GM18508 (cell line): ENCODE results near the gene MSRB2.
A peak's percentile ranks its signal among the peaks of the same experiment; 100 is the strongest.
"Not testable (repeated sequence)": the region's sequence is repeated elsewhere in the genome, so short reads cannot be mapped to it uniquely, and the experiment has no call there.

Experiments used
- ATAC-seq: cut with Tn5 transposase; IDR thresholded peaks from one replicate; pipeline ENCODE4 v1.9.1; 2021; ENCODE audit warnings: moderate number of reproducible peaks; ENCODE audit not compliant: insufficient read depth, unreplicated experiment

The MSRB2 gene

DNA sequence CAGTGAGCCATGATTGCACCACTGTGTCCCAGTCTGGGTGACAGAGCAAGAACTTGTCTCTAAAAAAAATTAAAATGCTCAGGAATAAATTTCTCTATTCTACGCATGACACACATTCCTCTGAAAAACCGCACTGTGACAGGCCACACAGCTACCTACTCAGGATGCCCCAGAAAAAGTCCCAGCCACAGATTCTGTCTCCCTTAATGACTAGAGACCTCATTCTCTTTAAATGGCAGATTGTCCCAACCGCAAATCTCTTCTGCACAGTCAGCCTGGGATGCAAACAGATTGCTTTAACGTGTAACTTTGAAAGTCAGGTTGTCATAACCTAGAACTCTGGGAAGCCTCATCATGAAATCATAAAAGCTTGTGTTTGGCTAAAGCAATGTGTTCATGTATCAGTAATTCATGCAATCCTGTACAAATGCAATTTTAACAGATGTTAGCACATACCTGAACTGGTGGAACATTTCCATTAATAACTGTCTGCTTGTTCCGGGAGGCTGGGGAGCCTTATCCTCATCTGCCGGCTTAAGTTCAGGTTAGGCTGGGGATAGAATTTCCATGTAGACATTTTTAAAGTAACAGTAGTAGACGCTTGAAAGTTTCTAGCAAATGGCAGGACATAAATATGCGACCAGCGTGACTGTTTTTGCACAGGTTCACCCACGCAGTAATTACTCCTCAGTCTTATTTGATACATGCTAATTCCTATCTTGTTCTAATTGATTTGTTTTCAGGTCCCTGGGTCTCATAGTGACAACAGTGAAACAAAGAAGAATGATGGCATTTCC lies 26.2 kb upstream of the MSRB2 start:
- ATAC-seq = no peak

DNA sequence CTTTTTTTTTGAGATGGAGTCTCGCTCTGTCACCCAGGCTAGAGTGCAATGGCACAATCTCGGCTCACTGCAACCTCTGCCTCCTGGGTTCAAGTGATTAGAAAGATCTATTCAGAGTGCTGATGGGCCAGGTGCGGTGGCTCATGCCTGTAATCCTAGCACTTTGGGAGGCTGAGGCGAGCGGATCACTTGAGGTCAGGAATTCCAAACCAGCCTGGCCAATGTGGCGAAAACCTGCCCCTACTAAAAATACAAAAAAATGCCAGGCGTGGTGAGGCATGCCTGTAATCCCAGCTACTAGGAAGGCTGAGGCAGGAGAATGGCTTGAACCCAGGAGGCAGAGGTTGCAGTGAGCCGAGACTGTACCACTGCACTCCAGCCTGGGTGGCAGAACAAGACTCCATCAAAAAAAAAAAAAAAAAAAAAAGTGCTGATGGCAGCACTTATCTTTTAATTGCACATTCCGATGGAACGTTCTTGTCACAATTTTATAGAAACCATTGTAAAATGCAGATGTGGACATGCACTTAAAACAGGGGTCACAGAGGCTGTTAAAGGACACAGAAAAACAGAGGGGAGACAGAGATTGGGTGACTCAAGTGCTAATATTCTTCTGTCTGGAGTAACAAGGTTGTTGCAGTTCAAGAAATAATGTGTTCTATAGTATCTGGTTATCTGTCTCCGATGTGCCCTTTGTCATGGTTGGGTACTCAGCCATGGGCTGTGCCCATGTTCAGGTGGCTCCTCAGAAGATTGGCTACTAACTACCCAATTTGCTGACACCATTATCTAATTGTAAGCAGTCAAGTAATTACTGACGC lies 25.1 kb upstream of the MSRB2 start:
- not testable (repeated sequence) for ATAC-seq

DNA sequence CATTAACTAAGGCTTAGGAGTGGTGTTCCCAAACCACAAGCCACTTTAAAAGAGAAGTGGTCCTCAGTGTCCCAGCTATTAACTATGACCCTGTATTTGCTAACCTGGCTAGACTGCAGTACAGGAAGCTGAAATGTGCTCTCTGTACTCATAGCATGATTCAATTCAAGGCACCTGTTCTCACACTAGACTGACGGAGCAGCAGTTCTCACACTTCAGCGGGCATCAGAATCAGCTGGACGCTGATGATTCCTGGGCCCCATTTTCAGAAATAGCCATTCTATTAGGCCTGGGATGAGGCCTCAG lies 24.5 kb upstream of the MSRB2 start:
- ATAC-seq = no peak

DNA sequence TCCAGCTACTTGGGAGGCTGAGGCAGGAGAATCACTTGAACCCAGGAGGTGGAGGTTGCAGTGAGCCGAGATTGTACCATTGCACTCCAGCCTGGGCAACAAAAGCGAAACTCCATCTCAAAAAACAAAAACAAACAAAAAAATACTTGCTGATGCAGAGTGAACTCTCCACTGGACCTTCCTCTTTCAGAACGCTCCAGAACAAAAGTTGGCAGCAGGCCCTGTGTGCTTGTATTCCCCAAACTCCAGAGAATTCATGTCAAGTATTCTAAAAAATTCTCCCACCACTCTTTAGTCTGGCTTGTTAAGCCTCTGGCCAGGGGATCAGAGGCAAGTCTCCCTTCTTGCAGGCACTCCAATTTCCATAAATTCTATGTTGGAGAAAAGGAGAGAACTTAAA lies 22.8 kb upstream of the MSRB2 start:
- ATAC-seq = not testable (repeated sequence)

DNA sequence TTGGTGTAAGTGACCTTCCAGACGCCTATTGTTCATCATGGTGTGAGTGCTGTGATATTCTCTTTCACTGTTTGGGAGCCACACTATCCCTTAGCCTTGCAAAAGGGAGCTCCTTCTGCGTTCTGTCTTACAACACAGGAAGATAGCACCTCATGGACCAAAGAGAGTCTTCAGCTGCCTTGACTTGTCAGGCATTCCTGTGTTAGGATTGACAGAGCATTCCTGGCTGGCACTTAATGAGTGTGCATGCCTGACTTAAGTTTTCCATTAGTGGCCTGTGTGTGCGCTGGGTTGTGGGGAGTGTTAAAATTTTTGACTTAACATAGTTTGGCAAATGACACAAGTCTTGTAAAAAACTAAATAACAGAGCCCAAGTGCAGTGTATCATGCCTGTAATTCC lies 21.9 kb upstream of the MSRB2 start:
- ATAC-seq = no peak

DNA sequence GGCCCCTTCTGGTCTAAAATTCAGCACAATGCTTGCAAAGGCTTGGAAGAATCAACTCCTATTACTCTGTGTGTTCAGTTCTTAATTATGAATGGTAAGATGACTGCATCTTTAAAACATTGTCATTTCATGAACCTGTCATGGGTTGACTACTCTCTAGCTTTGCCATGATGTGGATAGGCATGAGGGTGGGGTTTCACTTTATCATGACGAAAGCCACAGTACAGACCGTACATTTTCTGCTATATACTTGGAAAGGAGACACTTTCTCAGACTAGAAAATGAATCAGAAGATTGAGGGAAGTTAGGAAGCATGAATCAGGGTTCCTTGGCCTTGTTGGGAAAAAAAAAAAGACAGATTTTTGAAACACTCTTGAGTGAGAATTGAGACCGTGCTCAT lies 19.7 kb upstream of the MSRB2 start:
- ATAC-seq = no peak

DNA sequence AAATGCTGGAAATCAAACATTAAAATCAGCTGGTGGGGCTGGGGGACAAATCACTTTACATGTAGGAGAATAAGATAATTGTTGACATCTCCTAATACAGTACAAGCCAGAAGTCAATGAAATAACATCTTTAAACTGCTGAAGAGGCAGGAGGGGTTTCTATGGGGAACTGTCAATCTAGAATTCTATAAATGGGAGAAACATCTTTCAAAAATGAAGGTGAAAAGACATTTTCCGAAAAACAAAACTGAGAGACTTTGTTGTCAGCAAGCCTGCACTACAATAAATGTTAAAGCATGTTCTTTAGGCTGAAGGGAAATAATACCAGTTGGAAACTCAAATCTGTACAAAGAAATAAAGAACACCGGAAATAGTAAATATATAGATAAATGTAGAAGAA lies 17.3 kb upstream of the MSRB2 start:
- no peak for ATAC-seq

DNA sequence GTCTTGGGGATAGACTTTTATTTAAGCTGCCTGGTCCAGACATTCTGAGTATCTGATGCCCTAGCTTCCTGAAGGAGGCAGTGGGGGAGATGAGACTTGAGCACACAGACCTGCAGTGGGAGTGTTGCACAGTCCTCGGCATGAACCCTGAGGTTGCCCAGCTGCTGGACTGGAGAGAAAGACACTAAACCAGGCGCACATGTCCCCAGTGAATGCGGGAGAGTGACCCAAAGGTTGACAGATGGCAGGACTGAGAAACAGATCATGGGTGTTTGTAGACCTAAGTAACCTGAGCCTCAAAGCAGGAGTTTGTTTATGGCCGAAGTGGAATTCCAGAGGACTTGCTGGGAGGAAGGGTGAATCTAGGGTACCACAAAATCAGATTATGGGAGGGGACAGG lies 15.7 kb upstream of the MSRB2 start:
- ATAC-seq = no peak

DNA sequence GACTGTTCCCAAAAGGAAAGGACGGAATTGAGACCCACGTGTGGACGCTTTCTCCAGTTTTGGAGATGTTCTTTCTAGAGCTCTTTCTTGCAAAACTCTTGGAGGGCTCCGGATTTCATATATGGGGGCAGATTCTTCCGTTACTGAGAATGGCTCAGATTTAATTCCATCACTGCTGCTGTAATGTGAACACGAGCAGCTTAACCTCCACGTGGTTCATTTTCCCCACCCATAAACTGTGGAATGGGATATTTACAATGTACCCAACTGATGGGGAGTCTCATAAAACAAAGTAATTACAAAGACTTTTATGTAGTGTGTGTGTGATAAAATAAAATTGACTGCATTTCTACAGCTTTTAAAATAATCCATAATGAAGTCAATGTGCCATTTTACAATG lies 15.1 kb upstream of the MSRB2 start:
- no peak for ATAC-seq

DNA sequence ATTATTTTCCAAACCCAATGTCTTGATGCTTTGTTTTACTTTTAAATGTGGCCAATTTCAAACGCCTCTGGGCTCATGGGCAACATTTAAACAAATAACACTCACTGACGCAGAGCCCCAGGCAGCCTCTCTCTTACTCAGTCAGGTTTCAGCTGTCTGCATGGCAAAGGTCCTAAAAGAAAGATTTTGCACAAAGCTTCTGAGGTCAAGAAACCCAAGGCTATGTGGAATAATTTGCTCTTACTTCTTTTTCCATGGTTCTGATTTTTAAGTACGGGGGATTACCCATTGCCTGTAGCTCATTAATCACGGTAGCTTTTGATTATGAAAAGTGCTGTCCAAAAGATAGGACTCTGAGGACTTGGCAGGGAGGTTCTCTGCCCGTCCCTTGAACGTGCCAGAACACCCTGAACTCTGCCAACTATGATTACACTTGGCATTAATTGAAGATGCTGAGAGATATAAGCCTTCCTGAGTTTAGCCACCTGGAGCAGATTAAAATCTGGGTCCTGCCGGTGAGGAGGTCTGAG lies 14.1 kb upstream of the MSRB2 start:
- no peak for ATAC-seq

DNA sequence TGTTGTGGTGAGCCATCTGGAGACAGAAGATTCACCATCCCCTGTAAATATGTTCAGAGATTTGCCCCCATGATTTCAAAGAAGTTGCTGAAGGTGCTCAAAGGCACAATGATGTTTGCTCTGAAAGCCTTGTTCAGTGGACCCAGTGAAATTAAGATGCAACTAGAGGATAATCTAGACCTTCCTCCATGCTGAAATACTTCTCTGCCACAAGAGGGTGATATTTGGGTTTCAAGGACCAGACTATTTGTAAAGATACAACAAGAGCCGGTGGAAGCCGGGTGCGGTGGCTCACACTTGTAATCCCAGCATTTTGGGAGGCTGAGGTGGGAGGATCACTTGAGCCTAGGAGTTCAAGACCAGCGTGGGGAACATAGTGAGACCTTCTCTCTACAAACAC lies 13.5 kb upstream of the MSRB2 start:
- ATAC-seq = no peak

DNA sequence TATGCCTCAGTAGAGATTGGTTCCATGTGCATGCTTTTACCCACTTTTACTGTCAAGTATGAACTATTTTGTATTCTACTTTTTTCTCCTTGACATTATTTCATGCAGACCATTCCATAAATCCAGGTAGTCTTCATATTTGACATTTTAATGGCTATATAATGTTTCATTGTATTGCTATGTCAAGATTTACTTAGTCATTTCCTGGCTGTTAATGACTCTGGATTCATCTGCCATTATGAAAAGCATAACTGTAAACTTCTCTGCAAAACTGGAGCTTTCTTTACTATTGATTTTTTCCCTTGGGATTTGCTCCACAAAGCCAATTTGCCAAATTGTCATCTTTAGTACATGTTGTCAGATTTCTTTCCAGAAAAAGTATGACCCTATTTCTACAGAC lies 6.8 kb upstream of the MSRB2 start:
- ATAC-seq = no peak

DNA sequence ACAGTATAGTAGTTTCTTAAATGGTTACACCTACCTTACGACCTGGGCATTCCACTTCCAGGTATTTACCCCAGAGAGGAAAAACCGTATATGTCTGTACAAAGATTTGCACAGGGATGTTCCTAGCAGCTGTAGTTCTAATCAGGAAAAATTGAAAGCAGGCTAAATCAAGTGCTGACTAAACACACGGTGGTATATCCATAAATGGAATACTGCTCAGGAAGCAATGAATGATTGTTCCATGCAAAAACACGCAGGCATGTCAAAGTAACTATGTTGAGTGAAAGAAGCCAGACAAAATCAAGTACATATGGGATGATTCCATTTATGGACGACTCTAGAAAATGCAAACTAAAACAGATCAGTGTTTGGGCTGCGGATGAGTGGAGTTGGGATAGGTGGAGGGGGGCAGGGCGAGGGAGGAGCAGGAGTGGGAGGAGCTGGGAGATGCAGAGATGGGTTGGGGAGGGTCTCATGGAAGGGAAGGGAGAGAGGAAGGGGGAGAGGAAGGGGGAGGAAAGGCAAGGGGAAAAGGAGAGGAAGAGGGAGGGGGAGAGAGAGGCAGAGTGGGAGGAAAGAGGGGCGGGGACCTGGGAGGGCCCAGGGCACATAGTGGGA lies 484 bp upstream of the MSRB2 start:
- ATAC-seq = no peak

DNA sequence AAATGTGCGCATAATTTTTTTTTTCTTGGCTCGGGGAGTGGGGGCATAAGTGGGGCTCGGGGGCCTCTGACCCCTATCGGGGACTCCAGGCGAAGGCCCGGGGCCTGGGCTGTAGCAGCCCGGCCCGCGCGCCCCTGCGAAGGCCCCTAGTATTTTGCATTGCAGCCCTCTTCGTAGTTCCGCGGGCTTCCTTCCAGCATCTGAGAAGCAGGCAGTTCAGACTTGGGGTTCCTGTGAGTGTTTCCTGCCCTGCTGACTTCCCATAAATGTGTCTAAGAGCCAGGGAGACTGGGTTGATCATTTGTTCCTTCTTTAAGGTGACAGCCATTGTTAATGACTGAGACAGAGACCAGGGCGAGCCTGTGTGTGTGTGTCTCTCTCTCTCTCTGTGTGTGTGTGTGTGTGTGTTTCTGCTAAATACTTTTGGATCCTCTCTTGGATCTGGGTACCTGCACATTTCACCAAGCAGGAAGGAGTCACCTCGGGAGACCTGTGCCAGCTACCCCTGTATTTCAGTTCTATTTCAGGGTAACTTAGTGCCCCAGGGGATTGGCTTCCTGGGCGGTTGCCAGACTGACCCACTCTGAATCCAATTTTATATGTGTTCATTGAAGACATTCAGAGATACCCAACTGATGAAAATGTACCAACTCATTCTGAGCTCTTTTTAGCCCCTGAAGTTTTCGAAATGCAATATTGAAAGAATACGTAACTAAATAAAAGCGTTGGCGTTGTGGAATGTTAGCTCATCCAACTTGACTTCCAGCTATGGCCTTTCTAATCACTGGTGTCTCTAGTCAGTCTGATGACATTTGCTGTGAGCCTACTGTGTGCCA lies 805 bp downstream of the MSRB2 start:
- peak; percentile 31 for ATAC-seq

DNA sequence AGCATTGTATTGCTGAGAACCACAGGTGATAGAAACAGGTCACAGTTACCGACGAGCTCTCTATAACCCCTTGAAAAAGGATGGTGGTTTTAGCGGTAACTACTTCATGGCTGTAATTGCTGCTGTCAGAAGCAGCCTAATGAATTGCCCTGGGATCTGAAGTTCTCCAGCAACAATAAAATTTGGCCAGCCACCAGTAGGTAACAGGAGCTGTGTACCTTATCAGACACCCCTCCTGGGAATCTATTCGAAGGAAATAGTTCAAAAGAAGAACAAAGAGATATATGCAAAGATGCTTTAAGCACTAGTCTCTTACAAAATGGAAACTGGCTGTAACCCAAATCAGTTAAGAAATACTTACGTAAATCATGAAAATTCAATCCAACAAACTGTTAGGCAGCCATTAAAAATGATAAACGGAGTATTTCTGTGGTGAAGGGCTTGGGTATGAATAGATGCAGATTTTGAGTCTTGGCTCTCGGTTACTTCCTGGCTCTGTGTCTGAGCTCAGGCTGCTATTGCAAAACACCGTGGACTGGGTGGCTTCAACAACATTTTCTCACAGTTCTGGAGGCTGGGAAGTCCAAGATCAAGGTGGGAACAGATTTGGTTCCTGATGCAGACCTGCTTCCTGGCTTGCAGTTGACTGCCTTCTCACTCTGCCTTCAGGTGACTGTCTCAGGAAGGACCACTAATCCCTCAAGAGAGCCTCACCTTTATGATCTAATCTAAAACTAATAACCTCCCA lies 1.6 kb downstream of the MSRB2 start:
- ATAC-seq = no peak

DNA sequence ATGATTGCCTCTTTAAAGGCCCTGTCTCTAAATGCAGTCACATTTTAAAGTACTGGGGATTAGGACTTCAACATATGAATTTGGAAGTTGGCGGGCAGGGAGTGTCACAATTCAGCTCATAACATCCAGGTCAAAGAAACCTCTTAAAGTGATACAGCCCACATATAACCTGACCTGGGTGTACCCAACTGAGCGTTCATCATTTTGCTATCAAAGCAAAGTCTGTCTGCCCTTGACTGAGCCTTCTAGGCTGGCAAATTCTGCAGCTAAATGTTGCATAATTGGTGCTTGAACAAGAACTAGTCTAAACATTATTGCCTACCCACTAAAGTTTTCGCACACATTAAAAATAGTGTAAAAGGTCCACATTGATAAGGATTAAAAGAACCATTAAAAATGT lies 3.7 kb downstream of the MSRB2 start:
- ATAC-seq = no peak

DNA sequence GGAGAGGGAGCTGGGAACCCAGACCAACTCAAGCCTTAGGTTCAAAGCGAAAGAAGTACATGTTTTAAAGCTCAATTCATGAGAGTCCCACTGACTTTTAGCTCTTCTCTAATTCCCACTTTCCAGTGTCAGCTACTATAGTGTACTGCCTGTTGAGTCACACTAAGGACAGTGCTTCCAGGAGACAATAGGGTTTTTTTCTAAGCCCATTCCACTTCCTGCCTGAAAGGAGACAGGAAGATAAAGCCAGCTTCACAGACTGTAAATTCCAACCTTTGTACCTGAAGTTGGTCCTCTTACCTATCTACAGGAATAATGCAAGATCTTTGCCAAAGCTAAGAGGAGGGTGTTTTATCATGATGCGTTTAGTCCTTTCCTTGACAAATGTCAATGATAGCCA lies 4.4 kb downstream of the MSRB2 start:
- no peak for ATAC-seq

DNA sequence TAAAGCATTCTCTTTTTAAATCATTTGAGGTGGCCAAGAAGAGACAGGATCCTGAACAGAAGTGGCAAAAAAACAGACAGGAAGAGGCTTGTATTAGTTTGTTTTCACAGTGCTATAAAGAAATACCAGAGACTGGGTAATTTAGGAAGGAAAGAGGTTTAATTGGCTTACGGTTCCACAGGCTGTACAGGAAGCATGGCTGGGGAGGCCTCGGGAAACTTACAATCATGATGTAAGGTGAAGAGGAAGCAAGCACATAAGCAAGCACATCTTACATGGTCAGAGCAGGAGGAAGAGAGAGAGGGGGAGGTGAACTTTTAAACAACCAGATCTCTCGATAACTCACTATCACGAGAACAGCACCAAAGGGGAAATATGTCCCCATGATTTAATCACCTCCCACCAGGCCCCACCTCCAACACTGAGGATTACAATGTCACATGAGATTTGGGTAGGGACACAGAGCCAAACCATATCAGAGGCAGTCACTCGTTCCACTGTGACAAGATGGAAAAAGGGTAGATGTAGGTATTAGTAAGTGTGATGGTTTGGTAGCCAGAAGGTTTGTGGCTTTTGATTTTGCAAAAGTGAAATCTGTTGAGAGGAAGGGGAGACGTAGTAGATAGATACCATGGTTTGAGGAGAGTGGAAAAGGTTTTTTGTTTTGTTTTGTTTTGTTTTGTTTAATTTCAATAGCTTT lies 5.1 kb downstream of the MSRB2 start:
- no peak for ATAC-seq
